Measurements from ENCODE around the gene DTD2. TPM values are rescaled to one million over a fixed set of nuclear protein-coding genes. Genes with fewer than 3 reads are reported as not detected.
"Not testable (repeated sequence)": the region's sequence is repeated elsewhere in the genome, so short reads cannot be mapped to it uniquely, and the experiment has no call there.

Gene DTD2
- total and polyA plus RNA-seq, 2 donors from 2014 or later: 7.7 to 16.2 TPM

DNA sequence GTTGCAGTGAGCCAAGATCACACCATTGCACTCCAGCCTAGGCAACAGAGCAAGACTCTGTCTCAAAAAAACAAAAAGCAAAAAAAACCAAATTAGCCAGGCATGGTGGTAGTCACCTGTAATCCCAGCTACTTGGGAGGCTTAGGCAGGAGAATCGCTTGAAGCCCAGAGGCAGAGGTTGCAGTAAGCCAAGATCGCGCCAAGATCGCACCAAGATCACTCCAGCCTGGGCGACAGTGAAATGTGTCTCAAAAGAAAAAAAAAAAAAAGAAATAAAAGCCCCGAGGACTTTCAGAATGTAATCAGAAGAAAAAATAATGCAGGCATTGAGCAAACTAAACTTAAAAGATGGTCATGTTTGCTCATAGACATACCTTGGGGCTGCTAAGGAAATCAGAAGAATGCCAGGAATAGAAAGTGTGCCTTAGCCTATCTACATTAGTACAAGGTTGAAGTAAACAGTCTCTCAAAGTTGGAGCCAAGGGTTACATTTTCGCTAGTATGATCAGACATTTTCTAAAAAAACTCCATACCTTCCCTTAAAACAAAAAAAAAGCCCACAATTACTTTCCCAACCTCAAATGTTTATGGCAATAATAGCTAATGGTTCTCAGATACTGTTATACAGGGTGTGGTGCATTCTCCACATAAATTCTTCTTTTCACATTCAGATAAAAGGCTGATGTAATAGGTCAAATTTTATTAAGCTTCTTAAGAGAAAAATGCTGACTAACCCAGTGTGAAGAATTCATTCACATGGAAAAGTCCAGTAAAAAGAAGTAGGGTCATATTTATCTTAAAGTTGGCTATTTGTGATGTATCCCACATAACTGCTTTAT lies 15.8 kb downstream of the DTD2 start:
- Histone ChIP-seq H3K9ac (ENCODE audit: low read length in 3 of 3) (no peak overlapping the region), H3K36me3 (ENCODE audit: control insufficient read depth in 2 of 3, insufficient read depth in 3 of 3, low read length in 3 of 3) (no peaks in the 10 kb centered on the region)
- intact Hi-C loops (cut with DNase I): no loop called here

DNA sequence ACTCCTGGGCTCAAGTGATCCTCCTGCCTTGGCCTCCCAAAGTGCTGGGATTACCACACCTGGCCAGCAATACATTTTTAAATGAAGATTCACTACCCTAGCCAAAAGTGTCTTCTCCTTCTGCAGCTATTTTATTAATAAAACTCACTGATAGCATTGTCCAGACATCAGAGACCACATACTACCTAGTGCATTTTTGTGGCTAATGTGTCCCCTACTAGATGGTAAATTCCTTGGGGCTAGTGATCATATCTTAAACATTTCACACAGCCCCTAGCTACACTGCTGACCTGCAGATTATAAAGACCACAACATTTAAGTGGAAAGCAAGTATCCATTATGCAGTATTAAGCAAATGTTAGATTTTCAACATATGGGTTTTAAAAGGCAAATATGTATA lies 17.0 kb downstream of the DTD2 start:
- Histone ChIP-seq H3K27me3 (ENCODE audit: control insufficient read depth, insufficient read depth, low read length) (no peaks in the 10 kb centered on the region), H3K27ac (ENCODE audit: low read depth in 2 of 2, low read length in 2 of 2) (no peak overlapping the region), H3K4me3 (ENCODE audit: low read length in 3 of 3) (no peak overlapping the region), H3K36me3 (ENCODE audit: control insufficient read depth in 2 of 3, insufficient read depth in 3 of 3, low read length in 3 of 3) (no peaks in the 10 kb centered on the region), H3K4me1 (ENCODE audit: control insufficient read depth in 2 of 3, insufficient read depth in 2 of 3, low read depth in 1 of 3, low read length in 3 of 3) (no peaks in the 10 kb centered on the region), H3K9ac (ENCODE audit: low read length in 3 of 3) (no peak overlapping the region), H3K9me3 (ENCODE audit: control insufficient read depth in 2 of 3, insufficient read depth in 1 of 3, low read length in 3 of 3) (no peaks in the 10 kb centered on the region)
- TF ChIP-seq, protein P1, sequence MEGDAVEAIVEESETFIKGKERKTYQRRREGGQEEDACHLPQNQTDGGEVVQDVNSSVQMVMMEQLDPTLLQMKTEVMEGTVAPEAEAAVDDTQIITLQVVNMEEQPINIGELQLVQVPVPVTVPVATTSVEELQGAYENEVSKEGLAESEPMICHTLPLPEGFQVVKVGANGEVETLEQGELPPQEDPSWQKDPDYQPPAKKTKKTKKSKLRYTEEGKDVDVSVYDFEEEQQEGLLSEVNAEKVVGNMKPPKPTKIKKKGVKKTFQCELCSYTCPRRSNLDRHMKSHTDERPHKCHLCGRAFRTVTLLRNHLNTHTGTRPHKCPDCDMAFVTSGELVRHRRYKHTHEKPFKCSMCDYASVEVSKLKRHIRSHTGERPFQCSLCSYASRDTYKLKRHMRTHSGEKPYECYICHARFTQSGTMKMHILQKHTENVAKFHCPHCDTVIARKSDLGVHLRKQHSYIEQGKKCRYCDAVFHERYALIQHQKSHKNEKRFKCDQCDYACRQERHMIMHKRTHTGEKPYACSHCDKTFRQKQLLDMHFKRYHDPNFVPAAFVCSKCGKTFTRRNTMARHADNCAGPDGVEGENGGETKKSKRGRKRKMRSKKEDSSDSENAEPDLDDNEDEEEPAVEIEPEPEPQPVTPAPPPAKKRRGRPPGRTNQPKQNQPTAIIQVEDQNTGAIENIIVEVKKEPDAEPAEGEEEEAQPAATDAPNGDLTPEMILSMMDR (IDR thresholded peaks at IDR 0.05; ENCODE audit: borderline replicate concordance, extremely low read depth, insufficient read depth): no peak
- no peak for FAIRE-seq
- intact Hi-C loops (cut with DNase I): no loop called here
- no peak for DNase-seq

More for the DNA sequence above, 15.8 kb downstream of the DTD2 start:
- DNase-seq (no peak), FAIRE-seq (no peak)
- H3K4me3 ChIP-seq (ENCODE audit: low read length in 3 of 3): no peak overlapping the region
- H3K27ac ChIP-seq (ENCODE audit: low read depth in 2 of 2, low read length in 2 of 2): no peak overlapping the region
- H3K27me3 ChIP-seq (ENCODE audit: control insufficient read depth, insufficient read depth, low read length): no peaks in the 10 kb centered on the region
- TF ChIP-seq, protein P1 (IDR thresholded peaks at IDR 0.05; ENCODE audit: borderline replicate concordance, extremely low read depth, insufficient read depth): no peak
- no peaks in the 10 kb centered on the region for H3K9me3 ChIP-seq (ENCODE audit: control insufficient read depth in 2 of 3, insufficient read depth in 1 of 3, low read length in 3 of 3)
- H3K4me1 ChIP-seq (ENCODE audit: control insufficient read depth in 2 of 3, insufficient read depth in 2 of 3, low read depth in 1 of 3, low read length in 3 of 3): no peaks in the 10 kb centered on the region

DNA sequence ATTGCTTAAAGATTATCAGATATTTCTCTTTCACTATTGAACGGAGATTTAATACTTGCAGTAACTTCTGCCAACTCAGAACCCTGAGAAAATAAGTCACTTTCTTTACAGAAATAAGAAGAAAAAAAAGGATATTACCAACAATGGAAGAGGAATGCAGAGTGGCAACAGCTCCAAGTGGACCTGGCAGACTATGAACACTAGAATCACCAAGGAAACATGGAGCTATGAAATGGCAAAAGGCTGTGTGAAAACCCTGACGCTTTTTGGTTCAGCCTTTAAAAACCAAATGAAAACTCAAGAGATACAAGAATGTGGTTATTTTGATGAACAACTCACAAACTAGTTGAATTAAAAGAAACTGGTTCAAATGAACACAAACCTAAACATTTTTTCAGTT lies 17.7 kb downstream of the DTD2 start:
- TF ChIP-seq, protein P1 (IDR thresholded peaks at IDR 0.05; ENCODE audit: borderline replicate concordance, extremely low read depth, insufficient read depth): no peak
- DNase-seq: no peak
- no peaks in the 10 kb centered on the region for H3K4me1 ChIP-seq (ENCODE audit: control insufficient read depth in 2 of 3, insufficient read depth in 2 of 3, low read depth in 1 of 3, low read length in 3 of 3)

DNA sequence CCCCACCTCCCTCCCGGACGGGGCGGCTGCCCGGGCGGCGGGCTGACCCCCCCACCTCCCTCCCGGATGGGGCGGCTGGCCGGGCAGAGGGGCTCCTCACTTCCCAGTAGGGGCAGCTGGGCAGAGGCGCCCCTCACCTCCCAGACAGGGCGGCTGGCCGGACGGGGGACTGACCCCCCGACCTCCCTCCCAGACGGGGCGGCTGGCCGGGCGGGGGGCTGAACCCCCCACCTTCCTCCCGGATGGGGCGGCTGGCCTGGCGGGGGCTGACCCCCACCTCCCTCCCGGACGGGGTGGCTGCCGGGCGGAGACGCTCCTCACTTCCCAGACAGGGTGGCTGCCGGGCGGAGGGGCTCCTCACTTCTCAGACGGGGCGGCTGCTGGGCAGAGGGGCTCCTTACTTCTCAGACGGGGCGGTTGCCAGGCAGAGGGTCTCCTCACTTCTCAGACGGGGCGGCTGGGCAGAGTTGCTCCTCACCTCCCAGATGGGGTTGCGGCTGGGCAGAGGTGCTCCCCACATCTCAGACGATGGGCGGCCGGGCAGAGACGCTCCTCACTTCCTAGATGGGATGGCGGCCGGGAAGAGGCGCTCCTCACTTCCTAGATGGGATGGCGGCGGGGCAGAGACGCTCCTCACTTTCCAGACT lies 20.1 kb downstream of the DTD2 start:
- FAIRE-seq; intact Hi-C loops (cut with DNase I); H3K27me3 ChIP-seq (ENCODE audit: control insufficient read depth, insufficient read depth, low read length); DNase-seq; H3K9ac ChIP-seq (ENCODE audit: low read length in 3 of 3); H3K4me1 ChIP-seq (ENCODE audit: control insufficient read depth in 2 of 3, insufficient read depth in 2 of 3, low read depth in 1 of 3, low read length in 3 of 3); H3K4me3 ChIP-seq (ENCODE audit: low read length in 3 of 3); H3K9me3 ChIP-seq (ENCODE audit: control insufficient read depth in 2 of 3, insufficient read depth in 1 of 3, low read length in 3 of 3); H3K36me3 ChIP-seq (ENCODE audit: control insufficient read depth in 2 of 3, insufficient read depth in 3 of 3, low read length in 3 of 3); H3K27ac ChIP-seq (ENCODE audit: low read depth in 2 of 2, low read length in 2 of 2): not testable (repeated sequence)

More for the DNA sequence above, 17.7 kb downstream of the DTD2 start:
- no peak overlapping the region for H3K27ac ChIP-seq (ENCODE audit: low read depth in 2 of 2, low read length in 2 of 2)
- no peak overlapping the region for H3K9ac ChIP-seq (ENCODE audit: low read length in 3 of 3)
- no peak overlapping the region for H3K4me3 ChIP-seq (ENCODE audit: low read length in 3 of 3)
- H3K27me3 ChIP-seq (ENCODE audit: control insufficient read depth, insufficient read depth, low read length): no peaks in the 10 kb centered on the region
- no peak for FAIRE-seq
- no peaks in the 10 kb centered on the region for H3K36me3 ChIP-seq (ENCODE audit: control insufficient read depth in 2 of 3, insufficient read depth in 3 of 3, low read length in 3 of 3)
- intact Hi-C loops (cut with DNase I): no loop called here
- H3K9me3 ChIP-seq (ENCODE audit: control insufficient read depth in 2 of 3, insufficient read depth in 1 of 3, low read length in 3 of 3): no peaks in the 10 kb centered on the region
